NCI-H187 (cell line): ENCODE measurements around the gene TDO2.
"Not testable (repeated sequence)": the region's sequence is repeated elsewhere in the genome, so short reads cannot be mapped to it uniquely, and the experiment has no call there.

ENCODE experiments used
- DNase-seq, 2 experiments: peaks; one replicate each; lab custom pipeline; 2025; lab: John Stamatoyannopoulos, UW

The TDO2 gene

DNA sequence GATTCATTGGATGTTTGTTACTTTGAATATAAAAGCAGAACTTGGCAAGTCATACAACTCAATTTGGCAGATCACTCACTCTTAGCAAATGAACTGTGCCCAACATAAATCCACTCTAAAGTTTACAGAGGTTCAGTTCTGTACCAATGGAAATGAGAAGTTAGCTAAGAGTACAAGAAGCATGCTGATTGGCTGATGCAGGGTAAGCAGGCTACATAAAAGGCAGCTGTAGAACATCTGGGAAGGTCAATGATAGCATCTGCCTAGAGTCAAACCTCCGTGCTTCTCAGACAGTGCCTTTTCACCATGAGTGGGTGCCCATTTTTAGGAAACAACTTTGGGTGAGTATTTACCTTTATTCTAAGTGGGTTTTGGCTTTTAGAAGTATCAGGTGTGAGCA, at the start of gene TDO2:
Gene TDO2, plus strand, starts transcription at position 244 of the 400 bp plus-strand sequence. Its CDS starts 63 bp downstream, at position 307.
- no peak for DNase-seq

DNA sequence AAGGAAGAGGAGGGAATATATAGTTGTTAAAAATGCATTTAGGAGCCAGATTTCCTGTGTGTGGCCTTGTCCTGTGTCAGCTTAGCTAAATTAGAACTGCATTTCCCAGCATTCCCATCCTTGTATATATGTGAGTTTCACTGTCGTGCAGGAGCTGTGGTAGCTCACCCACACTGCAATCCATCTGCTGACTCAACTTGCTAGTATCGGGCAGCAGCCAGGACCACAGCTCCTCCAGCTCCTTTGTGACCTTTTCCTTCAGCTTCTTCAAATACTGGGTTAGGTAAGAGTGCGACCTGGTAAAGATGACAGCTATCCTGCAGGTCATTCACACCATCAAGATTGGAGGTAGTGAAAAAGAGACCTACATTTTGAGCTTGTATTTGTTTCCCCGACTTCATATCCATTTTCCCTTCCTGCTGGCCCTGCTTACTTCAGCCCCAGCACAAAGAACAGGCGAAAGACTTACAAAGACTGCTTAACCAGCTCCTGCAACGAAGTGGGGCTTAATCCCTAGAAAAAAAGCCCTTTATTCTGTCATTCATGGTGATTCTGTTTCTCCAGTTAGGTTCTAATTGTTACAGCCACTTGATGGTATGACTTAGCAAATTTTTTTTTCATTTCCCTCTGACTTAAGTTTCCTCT, 48.8 kb upstream of the TDO2 start:
- no peak for DNase-seq

DNA sequence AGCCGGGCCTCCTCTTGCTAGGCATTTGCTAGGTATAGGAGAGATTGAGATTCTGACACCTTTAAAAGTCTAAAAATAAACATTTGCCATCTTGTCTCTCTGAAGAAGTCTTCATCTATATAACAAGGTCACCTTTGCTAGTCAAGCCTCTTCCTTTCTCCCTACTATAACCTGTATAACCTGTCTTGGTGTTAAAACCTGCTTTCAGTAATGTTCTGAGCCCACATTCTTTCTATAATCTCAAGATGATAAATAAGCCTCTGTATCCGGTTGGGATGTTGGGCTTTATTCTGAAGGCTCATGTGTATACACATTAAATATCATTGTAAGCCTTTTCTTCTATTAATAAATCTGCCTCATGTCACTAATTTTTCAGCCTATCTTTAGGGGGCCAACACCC, 47.6 kb upstream of the TDO2 start:
- DNase-seq = no peak

DNA sequence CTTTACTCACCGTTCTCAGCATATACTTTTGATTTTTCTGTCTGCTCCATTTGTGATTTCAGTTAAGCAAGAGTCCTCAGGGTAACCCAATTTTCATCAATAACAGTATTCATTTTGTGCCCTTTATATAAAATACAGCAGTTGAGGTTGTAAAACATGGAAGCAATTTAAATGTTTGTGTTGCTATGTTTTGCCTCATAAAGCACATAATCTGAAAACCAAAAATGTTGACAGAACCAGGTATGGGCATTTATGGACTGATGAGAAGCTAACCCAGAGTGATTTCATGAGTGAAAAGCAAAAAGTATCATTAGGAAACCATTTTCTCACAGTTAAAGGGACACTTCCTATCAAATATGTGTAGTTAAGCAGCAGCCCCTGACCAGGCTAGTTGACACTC, 37.3 kb upstream of the TDO2 start, which contains the start of gene ASIC5:
Gene ASIC5, minus strand, starts transcription at position 101 of the 400 bp plus-strand sequence. Its CDS starts 51 bp downstream, at position 50.
- DNase-seq = no peak

DNA sequence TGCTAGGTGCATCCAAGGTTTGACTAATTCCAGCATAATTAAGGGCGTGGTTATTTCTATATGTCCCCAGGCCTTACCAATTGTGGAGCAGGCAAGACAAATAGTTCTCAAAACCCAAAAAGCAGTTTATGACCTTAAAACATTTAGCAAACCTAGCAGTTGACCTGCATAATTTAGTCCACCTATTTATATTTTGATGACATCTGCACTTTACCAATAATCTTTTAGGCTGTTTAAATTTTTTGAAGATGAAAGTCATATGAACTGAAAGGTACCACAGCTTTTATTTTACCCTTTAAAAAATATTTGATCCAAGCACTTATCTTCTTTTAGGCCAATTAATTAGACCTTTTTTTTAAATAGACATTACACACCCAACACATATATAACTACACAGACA, 27.6 kb upstream of the TDO2 start:
- no peak for DNase-seq

DNA sequence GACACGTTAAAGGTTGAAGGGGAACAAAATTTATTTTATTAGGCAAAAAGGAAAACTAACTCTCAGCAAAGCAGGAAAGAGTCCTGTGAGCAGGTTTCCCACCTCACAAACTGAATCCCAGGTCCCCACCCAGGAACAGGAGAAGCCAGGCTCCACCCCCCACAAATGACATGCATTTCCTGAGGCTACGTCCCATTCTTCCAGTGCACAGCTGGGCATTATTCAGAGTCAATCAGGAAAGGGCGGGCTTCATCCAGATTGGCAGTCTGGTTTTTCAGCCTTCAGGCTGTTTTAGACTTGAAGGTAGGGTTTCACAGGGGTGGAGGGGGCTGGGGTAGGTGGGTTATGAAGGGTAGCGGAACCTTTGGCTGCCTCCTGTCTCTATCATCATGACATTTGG, 25.5 kb upstream of the TDO2 start:
- DNase-seq = no peak

DNA sequence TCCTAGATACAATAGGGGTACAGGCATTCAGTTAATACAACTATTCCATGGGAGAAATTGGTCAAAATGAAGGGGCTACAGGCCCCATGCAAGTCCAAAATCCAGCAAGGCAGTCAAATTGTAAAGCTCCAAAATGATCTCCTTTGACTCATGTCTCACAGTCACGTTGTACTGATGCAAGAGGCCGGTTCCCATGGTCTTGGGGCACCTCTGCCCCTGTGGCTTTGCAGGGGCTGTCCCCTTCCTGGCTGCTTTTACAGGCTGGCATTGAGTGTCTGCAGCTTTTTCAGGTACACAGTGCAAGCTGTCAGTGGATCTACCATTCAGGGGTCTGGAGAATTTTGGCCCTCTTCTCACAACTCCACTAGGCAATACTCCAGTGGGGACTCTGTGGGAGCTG, 24.9 kb upstream of the TDO2 start:
- DNase-seq = no peak

DNA sequence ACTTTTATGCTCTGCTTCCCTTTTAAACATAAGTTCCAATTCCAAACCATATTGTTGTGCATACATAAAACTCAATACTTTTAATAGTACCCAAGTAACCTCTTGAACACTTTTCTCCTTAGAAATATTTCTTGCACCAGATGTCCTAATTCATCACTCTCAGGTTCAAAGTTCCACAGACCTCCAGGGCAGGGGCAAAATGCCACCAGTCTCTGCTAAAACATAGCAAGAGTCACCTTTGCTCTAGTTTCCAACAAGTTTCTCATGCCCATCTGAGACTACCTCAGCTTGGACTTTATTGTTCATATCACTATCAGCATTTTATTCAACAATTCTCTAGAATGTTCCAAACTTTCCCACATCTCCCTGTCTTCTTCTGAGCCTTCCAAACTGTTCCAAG, 23.7 kb upstream of the TDO2 start:
- no peak for DNase-seq

DNA sequence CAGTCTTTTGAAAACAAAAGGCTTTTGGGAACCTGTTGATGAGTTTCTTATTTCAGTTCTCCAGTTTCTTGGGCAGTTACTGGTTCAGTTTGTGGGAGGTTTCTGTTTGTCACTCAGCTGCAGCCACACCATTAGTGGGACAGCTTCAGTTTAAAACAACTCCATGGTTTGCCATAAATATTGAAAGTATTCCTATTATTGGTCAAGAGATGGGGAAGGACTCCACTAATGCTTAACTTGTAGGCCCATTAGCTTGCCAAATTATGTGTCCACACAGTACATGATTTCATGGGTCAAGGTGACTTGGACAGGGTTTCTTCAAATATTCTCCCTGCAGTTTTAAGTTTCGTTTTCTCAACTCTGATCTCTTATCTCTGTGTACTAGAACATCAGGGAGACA, 21.9 kb upstream of the TDO2 start:
- no peak for DNase-seq

DNA sequence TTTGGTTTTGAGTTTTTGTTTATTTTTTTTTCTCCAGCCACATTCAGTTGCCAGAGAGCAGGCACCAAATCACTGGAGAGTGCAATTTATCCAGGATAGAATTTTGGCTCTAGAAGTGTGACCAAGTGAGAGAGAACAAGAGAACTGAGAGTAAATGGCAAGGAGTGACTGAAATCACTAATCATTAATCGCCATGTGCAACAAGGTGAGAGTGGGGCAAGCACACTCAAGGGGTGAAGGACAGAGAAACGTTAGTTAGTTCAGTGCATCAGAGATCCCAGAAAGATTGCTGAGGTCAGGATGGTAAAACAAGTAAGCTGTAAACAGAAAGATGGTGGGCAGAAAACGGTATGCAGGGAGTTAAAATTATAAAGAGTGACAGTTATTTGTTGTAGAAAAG, 19.6 kb upstream of the TDO2 start:
- DNase-seq = no peak

DNA sequence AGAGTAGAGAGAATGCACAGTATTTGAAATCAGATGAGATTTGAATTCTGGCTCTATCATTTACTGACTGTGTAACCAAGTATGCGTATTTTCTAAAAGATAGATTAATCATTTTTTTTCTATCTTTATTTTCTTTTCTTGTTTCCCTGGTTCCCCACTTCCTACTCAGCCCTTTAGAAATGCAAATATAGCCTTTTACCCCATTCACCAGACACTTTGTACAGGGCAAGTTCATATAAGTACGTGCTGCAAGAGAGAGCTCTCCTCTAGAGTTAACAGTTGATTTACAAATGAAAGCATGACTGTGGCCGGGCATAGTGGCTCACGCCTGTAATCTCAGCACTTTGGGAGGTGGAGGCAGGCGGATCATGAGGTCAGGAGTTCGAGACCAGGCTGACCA, 17.8 kb upstream of the TDO2 start:
- no peak for DNase-seq

DNA sequence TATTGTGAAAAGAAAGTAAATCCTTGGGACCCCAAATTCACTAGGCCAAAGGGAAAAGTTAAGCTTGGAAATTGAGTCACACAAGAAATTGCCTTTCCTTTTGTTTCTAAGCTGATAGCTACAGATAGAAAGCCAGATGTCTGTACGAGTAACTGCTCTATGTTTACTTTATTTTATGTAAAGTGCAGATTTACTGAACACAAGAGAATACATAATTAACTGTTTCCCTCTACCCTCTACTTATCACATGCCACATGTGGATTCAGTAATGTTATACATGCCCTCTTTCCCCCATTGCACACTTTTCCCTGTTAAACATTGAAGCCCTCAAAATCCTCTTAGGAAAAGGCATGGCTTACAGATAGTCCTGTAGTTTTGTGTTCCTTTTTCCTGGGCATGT, 16.5 kb upstream of the TDO2 start:
- no peak for DNase-seq

DNA sequence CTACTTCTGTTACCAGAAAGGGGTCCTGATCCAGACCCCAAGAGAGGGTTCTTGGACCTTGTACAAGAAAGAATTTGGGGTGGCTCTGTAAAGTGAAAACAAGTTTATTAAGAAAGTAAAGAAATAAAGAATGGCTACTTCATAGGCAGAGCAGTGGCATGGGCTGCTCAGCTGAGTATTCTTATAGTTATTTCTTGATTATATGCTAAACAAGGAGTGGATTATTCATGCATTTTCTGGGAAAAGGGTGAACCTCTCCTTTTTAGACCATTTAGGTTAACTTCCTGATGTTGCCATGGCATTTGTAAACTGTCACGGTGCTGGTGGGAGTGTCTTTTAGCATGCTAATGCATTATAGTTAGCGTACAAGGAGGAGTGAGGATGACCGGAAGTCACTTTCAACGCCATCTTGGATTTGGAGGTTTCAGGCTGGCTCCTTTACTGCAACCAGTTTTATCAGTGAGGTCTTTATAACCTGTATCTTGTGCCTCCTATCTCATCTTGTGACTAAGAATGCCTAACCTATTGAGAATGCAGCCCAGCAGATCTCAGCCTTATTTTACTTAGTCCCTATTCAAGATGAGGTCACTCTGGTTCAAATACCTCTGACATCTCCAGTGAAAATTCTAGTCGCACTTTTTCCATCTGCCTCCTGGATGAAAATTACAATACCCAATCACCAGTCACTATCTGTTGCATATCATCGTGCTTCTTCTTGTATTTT, 15.5 kb upstream of the TDO2 start:
- no peak for DNase-seq

DNA sequence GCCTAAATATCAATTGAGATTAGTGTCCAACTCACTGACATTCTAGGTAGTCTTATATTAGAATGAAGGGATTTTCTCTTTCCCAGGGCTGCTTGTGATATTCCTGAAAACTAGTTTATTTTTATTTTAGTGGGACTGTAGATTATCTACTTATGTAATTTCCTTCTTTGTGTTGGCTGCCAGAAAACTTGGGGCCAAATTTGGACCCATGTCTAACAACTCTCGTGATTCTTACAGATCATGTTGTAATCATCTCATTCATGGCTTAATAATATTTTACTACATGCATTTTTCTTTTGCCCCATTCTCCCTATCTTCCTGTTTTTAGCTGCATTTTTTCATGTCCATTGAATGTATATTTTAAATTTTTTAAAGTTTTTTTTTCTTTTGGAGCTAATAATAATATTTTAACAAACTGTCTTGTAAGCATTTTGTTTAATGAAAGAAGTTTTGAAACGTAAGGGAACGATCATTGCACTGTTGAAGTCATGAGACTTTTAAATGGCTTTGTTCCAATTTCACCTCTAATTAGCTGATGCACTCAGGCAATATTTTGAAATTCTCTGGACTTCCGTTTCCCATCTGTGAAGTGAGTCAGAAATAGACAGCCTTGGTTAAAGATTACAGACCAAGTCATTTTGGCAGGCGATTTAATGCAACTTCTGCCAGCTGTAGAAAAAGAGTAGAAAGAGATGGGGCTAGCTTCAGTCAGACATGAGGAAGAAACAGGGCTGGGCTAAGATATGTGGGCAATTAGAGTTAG, 14.3 kb upstream of the TDO2 start:
- DNase-seq = no peak

DNA sequence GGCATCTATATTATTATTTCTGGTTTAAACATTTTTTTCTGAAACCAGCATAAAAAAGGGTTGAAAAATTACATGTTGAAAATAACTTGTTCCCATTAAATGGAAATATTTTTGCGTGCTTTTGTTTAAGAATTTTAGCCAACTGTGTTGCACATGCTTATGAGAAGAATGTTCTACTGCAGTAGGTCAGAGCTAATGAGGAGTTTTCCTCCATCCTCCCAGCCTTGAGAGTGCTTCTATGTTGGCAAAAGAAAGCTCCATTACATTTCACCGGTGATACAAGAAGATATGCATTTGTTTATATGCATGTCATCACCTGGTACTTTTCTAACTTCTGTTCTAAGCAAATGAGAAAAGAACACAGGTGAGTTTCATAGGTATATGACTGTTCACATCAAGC, 13.6 kb upstream of the TDO2 start:
- no peak for DNase-seq

DNA sequence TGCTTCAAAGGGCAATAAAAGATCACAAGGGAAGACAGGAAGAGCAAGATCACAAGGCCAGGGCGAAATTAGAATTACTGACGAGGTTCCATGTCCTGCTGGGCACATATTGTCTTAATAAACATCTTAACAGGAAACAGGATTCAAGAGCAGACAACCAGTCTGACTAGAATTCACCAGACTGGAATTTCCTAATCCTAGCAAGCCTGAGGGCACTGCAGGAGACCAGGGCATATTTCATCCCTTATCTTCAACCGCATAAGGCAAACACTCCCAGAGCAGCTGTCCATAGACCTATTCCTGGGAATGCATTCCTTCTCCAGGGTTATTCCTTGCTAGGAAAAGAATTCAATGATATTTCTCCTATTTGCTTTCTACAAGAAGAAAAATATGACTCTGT, 12.4 kb upstream of the TDO2 start:
- no peak for DNase-seq

DNA sequence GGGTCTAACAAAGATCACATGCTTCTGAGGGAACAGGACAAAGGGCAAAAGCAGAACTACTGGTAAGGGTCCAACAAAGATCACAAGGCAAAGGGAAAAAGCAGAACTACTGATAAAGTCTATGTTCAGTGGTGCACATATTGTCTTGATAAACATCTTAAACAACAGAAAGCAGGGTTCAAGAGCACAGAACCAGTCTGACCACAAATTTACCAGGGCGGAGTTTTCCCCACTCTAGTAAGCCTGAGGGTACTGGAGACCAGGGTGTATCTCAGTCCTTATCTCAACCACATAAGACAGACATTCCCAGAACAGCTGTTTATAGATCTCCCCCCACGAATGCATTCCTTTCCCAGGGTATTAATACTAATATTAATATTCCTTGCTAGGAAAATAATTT, 5.1 kb upstream of the TDO2 start:
- DNase-seq = not testable (repeated sequence)

DNA sequence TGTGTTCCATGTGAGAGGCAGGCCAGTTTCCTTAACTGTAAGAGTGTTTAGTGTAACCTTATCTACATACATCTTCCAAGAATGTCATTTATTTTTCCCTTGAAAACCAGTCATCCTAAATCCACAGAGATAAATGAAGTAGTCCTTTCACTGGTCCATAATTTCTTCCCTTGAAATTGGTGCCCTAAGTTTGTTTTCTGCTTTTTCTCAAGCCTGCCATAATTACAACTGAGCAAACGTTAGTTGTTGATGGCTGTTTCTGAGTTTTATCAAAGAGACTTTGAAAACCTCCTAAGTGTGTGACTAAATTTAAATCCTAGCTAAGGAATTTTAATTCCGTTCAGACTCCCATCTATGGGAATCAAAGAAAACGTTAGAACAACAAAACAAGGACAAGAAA, 3.6 kb upstream of the TDO2 start:
- DNase-seq = no peak

DNA sequence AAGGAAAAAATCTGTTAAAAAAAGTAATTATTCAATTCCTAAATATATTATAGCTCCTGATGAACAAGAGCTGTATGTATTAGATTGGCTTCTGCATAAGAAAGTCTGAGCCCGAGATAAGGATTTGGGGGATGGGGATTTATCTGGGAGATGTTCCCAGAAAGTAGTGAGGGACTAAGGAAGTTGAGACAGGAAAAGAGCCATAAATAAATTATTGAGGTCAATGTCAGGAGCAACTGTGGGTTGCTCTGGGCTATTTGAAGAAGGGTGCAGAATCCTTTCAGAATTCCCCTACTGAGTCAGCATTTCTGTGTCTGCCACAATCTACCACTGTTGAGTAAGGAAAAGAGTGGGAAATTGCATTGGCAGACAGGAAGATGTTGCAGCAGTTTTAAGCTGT, 3.1 kb upstream of the TDO2 start:
- no peak for DNase-seq

DNA sequence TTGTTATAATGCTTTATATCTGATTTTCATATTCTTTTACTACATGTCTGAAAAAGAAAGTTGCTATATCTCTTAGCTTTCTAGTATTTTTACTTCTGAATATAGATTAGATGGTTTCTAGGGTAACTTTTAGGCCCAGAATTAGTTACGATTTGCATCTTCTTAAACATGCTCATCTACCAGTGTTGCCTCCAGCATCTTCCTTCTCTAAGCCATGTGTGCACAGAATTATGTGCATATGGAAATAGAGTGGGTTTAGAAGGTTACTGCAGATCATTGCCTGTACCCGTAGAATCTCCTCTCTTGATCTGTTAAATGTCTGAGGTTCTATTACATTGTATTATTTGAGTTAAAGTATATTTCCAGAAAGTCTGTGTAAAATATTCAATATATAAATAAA, 2.5 kb upstream of the TDO2 start:
- DNase-seq = no peak

DNA sequence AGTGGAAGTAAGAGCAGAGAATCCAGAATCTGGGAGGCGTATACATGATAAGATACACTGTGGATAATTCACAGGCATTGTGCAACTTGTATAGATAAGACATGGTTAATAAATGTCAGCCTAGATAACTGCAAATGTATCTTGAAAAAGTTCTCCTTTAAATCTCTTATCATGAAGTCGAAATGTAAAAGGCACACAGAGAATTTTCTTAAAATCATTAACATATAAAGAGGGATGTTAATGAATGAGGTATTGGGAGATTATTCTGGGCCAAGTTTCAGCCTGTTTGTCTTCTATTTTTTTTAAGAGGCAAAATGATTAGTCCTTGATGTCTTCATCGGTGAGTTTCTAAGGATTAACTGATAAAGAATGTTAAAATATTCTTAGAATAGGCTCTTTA, 835 bp downstream of the TDO2 start:
- DNase-seq = no peak

DNA sequence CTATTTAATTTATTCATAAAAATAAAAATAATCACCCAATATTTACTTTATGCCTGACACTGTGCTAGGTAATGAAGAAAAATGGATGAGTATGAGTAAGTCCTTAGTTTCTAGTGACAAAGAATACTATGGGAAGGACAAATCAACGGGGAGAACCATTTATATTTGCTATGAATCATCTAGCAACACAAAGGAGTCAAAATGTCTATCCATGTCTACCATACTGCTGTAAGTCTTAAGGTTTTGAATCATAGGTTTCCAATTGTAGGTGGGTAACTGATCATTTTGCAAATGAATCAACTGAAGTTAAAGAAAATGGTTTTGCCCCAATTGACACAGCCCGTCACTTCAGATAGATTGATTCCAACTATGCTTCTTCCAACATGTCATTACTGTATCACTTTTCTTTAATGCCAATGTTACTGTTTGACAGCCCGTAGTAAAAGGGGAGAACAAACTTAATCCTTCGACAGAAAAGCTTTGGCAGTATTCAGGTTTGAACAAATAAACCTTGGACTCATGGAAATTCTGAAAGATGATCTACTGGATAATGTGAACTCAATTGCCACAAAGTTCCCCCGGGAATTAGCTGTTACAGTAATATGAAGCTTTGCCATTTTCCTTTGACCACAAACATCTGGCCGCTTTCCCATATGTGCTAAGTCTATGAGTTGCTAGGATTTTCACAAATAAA, 3.2 kb downstream of the TDO2 start:
- DNase-seq = peak in 1 of 2 experiments; percentile 47

DNA sequence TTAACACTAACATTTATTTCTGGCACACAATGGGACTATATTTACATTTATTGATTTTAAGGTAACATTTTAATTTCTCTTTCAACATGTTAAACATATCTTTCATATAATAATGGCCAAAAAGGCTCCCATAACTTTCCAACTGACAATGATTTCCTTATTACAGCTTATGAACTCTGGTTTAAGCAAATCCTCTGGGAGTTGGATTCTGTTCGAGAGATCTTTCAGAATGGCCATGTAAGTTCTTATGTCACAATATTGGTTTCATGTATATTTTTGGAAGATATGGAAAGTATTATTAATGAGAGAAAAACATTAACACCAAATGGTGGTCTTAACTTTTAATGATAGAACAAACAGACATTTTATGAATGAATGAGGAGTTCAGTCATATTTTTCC, 4.1 kb downstream of the TDO2 start:
- DNase-seq = no peak
